ENCODE results near the gene LYZL2. TPM values are rescaled to one million over a fixed set of nuclear protein-coding genes. Genes with fewer than 3 reads are reported as not detected.
"Not testable (repeated sequence)": the region's sequence is repeated elsewhere in the genome, so short reads cannot be mapped to it uniquely, and the experiment has no call there.

LYZL2 gene
- total RNA-seq, 1 donor from 2014 or later = not detected

- no peak overlapping the region for H3K4me2 ChIP-seq (ENCODE audit: low read length)
- FAIRE-seq = no peak
- no peaks in the 10 kb centered on the region for H3K36me3 ChIP-seq (ENCODE audit: insufficient read depth, low read length)
- DNase-seq (ENCODE audit: low read depth) = no peak
- H3K4me3 ChIP-seq (ENCODE audit: insufficient read depth, low read depth, low read length) = no peak overlapping the region
- H3K27ac ChIP-seq (ENCODE audit: low read depth, low read length) = no peak overlapping the region
- no peaks in the 10 kb centered on the region for H3K9me3 ChIP-seq (ENCODE audit: insufficient read depth, low read depth, low read length)
- peaks cover 3% of the 10 kb centered on the region for H3K27me3 ChIP-seq (ENCODE audit: insufficient read depth, low read length)
- TF ChIP-seq CTCF (IDR thresholded peaks at IDR 0.05; ENCODE audit: insufficient read depth, low read depth, low read length) = no peak
- no peaks in the 10 kb centered on the region for H3K4me1 ChIP-seq (ENCODE audit: insufficient read depth, low read length)
- Mint-ChIP-seq H3K9me3 (ENCODE audit: unreplicated experiment) (peaks cover 1% of the 10 kb centered on the region), H3K4me1 (ENCODE audit: low read depth, unreplicated experiment) (peaks cover 6% of the 10 kb centered on the region), H3K27ac (ENCODE audit: unreplicated experiment) (no peak overlapping the region), H3K36me3 (ENCODE audit: low read depth, unreplicated experiment) (no peaks in the 10 kb centered on the region), H3K27me3 (ENCODE audit: low read depth, unreplicated experiment) (peaks cover under 1% of the 10 kb centered on the region), H3K4me3 (ENCODE audit: unreplicated experiment) (no peak overlapping the region)
- H3K79me2 ChIP-seq (ENCODE audit: insufficient read depth, low read length) = no peaks in the 10 kb centered on the region
- H2AFZ ChIP-seq (ENCODE audit: low read depth, low read length) = no peak overlapping the region
- H4K20me1 ChIP-seq (ENCODE audit: insufficient read depth, low read length) = no peaks in the 10 kb centered on the region
- H3K9ac ChIP-seq (ENCODE audit: low read length) = no peak overlapping the region
These were observed 26.8 kb downstream of the LYZL2 start for GRCh38 chr10:30602747-30603146.

GRCh38 chr10:30600005-30600404, 29.5 kb downstream of the LYZL2 start:
- Histone ChIP-seq H3K79me2 (ENCODE audit: insufficient read depth, low read length) (no peaks in the 10 kb centered on the region), H2AFZ (ENCODE audit: low read depth, low read length) (no peak overlapping the region), H3K9ac (ENCODE audit: low read length) (no peak overlapping the region), H3K9me3 (ENCODE audit: insufficient read depth, low read depth, low read length) (no peaks in the 10 kb centered on the region), H3K27ac (ENCODE audit: low read depth, low read length) (no peak overlapping the region), H3K4me1 (ENCODE audit: insufficient read depth, low read length) (no peaks in the 10 kb centered on the region), H3K4me3 (ENCODE audit: insufficient read depth, low read depth, low read length) (no peak overlapping the region), H4K20me1 (ENCODE audit: insufficient read depth, low read length) (no peaks in the 10 kb centered on the region), H3K36me3 (ENCODE audit: insufficient read depth, low read length) (no peaks in the 10 kb centered on the region), H3K4me2 (ENCODE audit: low read length) (no peak overlapping the region), H3K27me3 (ENCODE audit: insufficient read depth, low read length) (peaks cover 4% of the 10 kb centered on the region)
- no peak for FAIRE-seq
- Mint-ChIP-seq H3K27me3 (ENCODE audit: low read depth, unreplicated experiment) (peaks cover 11% of the 10 kb centered on the region), H3K27ac (ENCODE audit: unreplicated experiment) (no peak overlapping the region), H3K36me3 (ENCODE audit: low read depth, unreplicated experiment) (no peaks in the 10 kb centered on the region), H3K9me3 (ENCODE audit: unreplicated experiment) (peaks cover 1% of the 10 kb centered on the region), H3K4me3 (ENCODE audit: unreplicated experiment) (no peak overlapping the region), H3K4me1 (ENCODE audit: low read depth, unreplicated experiment) (peaks cover 6% of the 10 kb centered on the region)
- no peak for TF ChIP-seq CTCF (IDR thresholded peaks at IDR 0.05; ENCODE audit: insufficient read depth, low read depth, low read length)
- no peak for DNase-seq (ENCODE audit: low read depth)

GRCh38 chr10:30598105-30598776, 31.3 kb downstream of the LYZL2 start:
- peaks cover 4% of the 10 kb centered on the region for H3K9me3 Mint-ChIP-seq (ENCODE audit: unreplicated experiment)
- no peaks in the 10 kb centered on the region for H3K9me3 ChIP-seq (ENCODE audit: insufficient read depth, low read depth, low read length)
- H3K4me2 ChIP-seq (ENCODE audit: low read length) = no peak overlapping the region
- H3K36me3 Mint-ChIP-seq (ENCODE audit: low read depth, unreplicated experiment) = no peaks in the 10 kb centered on the region
- FAIRE-seq = peak; percentile 34
- H3K4me3 ChIP-seq (ENCODE audit: insufficient read depth, low read depth, low read length) = no peak overlapping the region
- no peak for DNase-seq (ENCODE audit: low read depth)
- H4K20me1 ChIP-seq (ENCODE audit: insufficient read depth, low read length) = no peaks in the 10 kb centered on the region
- peaks cover 13% of the 10 kb centered on the region for H3K27me3 ChIP-seq (ENCODE audit: insufficient read depth, low read length)
- peaks cover 28% of the 10 kb centered on the region for H3K27me3 Mint-ChIP-seq (ENCODE audit: low read depth, unreplicated experiment)
- no peak overlapping the region for H3K27ac Mint-ChIP-seq (ENCODE audit: unreplicated experiment)
- TF ChIP-seq CTCF (IDR thresholded peaks at IDR 0.05; ENCODE audit: insufficient read depth, low read depth, low read length) (no peak), EZH2 (IDR thresholded peaks at IDR 0.05; ENCODE audit: insufficient read depth, low read length) (no peak)
- H3K79me2 ChIP-seq (ENCODE audit: insufficient read depth, low read length) = no peaks in the 10 kb centered on the region
- H3K4me1 ChIP-seq (ENCODE audit: insufficient read depth, low read length) = no peaks in the 10 kb centered on the region
- H3K4me1 Mint-ChIP-seq (ENCODE audit: low read depth, unreplicated experiment) = peaks cover 6% of the 10 kb centered on the region
- no peak overlapping the region for H2AFZ ChIP-seq (ENCODE audit: low read depth, low read length)
- no peak overlapping the region for H3K4me3 Mint-ChIP-seq (ENCODE audit: unreplicated experiment)
- no peak overlapping the region for H3K9ac ChIP-seq (ENCODE audit: low read length)
- H3K27ac ChIP-seq (ENCODE audit: low read depth, low read length) = no peak overlapping the region
- H3K36me3 ChIP-seq (ENCODE audit: insufficient read depth, low read length) = no peaks in the 10 kb centered on the region

GRCh38 chr10:30597433-30597824, 32.1 kb downstream of the LYZL2 start:
- not testable (repeated sequence) for H3K9me3 Mint-ChIP-seq (ENCODE audit: unreplicated experiment); H3K9me3 ChIP-seq (ENCODE audit: insufficient read depth, low read depth, low read length); H3K27ac Mint-ChIP-seq (ENCODE audit: unreplicated experiment)

More at GRCh38 chr10:30597433-30597824, 32.1 kb downstream of the LYZL2 start:
- not testable (repeated sequence) for H3K36me3 Mint-ChIP-seq (ENCODE audit: low read depth, unreplicated experiment); H3K4me3 ChIP-seq (ENCODE audit: insufficient read depth, low read depth, low read length); H4K20me1 ChIP-seq (ENCODE audit: insufficient read depth, low read length); H3K36me3 ChIP-seq (ENCODE audit: insufficient read depth, low read length); H3K79me2 ChIP-seq (ENCODE audit: insufficient read depth, low read length); H3K4me1 ChIP-seq (ENCODE audit: insufficient read depth, low read length); H3K4me3 Mint-ChIP-seq (ENCODE audit: unreplicated experiment); FAIRE-seq; H3K9ac ChIP-seq (ENCODE audit: low read length); DNase-seq (ENCODE audit: low read depth); H3K27ac ChIP-seq (ENCODE audit: low read depth, low read length); H3K4me1 Mint-ChIP-seq (ENCODE audit: low read depth, unreplicated experiment)
- H3K27me3 Mint-ChIP-seq (ENCODE audit: low read depth, unreplicated experiment) = peaks cover 33% of the 10 kb centered on the region
- peaks cover 14% of the 10 kb centered on the region for H3K27me3 ChIP-seq (ENCODE audit: insufficient read depth, low read length)
- peak overlapping the region; percentile 26 for H2AFZ ChIP-seq (ENCODE audit: low read depth, low read length)
- peak overlapping the region; percentile 33 for H3K4me2 ChIP-seq (ENCODE audit: low read length)
